HAP-1 (cell line): Measurements from ENCODE around the gene HINT3.
"Not testable (repeated sequence)": the region's sequence is repeated elsewhere in the genome, so short reads cannot be mapped to it uniquely, and the experiment has no call there.

Source experiments
- DNase-seq, 2 experiments: peaks; one replicate each; pipeline ENCODE4 v3.0.0-alpha.2; 2016 to 2020; ENCODE audit warnings: low spot score in 2 of 2
- H3K27me3 ChIP-seq: fragments of 250-450 bp; sonication (Bioruptor Pico); 2 replicates; pipeline ENCODE4 v1.5.1; 2020; ENCODE audit warnings: low read depth, mild to moderate bottlenecking, moderate library complexity
- H3K36me3 ChIP-seq: fragments of 250-450 bp; sonication (Bioruptor Pico); replicated peaks from 2 replicates; pipeline ENCODE4 v1.5.1; 2020; ENCODE audit warnings: mild to moderate bottlenecking
- H3K4me1 ChIP-seq: fragments of 250-450 bp; sonication (Bioruptor Pico); 2 replicates; pipeline ENCODE4 v1.5.1; 2020; ENCODE audit warnings: mild to moderate bottlenecking
- H3K4me3 ChIP-seq: fragments of 250-450 bp; sonication (Bioruptor Pico); 2 replicates; pipeline ENCODE4 v1.5.1; 2020; ENCODE audit warnings: mild to moderate bottlenecking, moderate library complexity
- H3K9me3 ChIP-seq: fragments of 250-450 bp; sonication (Bioruptor Pico); 2 replicates; pipeline ENCODE4 v1.5.1; 2020; ENCODE audit warnings: mild to moderate bottlenecking, moderate library complexity
- in situ Hi-C: fragments of 300-500 bp; cut with MboI; formaldehyde crosslinking; loops from 3 replicates; pipeline ENCODE4 v1.14.3; 2020; ENCODE audit warnings: low sequenced_read_pairs, inconsistent platforms, mixed read lengths

The HINT3 gene

DNA sequence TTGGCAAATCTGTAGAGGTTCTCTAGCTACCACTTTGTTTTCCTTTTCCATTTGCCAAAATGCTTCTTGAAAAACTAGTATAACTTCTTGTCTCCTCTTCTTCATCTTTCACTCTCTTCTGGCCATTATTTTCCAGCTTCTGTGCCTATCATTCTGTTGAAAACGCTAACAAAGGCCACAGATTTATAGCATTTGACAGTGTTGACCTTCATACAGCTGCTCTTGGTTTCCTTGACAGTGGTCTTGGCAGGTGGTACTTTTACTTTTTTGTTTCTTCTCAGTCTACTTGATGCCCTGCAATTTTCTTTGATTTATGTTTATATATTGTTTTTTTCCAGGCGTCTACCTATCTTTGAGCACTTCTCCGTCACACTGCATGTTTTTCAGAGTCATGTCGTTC lies 53.5 kb downstream of the HINT3 start:
- Histone ChIP-seq H3K27me3 (no peaks in the 10 kb centered on the region), H3K4me1 (no peaks in the 10 kb centered on the region), H3K36me3 (peaks cover 66% of the 10 kb centered on the region), H3K4me3 (no peak overlapping the region), H3K9me3 (no peaks in the 10 kb centered on the region)
- in situ Hi-C loops = no loop called here
- no peak for DNase-seq

DNA sequence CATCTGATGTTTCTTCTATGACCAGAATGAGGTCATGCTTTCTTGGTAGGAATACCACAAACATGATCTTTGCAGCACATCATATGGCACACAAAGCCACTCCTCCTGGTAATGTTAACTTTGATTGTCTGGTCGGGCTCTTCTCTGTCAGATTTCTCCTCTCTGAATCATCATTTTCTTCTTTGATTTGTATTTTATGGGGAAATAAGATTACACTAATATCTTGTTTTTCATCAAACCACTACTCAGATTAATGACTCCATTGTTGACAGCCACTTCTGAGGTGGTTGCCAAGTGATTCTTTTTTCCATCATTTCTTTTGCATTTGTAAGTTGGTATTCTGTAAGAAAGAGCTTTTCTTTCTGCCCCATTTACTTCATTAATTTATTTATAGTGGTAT lies 59.3 kb downstream of the HINT3 start:
- no peaks in the 10 kb centered on the region for H3K4me1 ChIP-seq
- no peak for DNase-seq
- H3K27me3 ChIP-seq = no peaks in the 10 kb centered on the region
- in situ Hi-C loops = no loop called here
- peaks cover 56% of the 10 kb centered on the region for H3K36me3 ChIP-seq
- no peak overlapping the region for H3K4me3 ChIP-seq
- H3K9me3 ChIP-seq = no peaks in the 10 kb centered on the region

DNA sequence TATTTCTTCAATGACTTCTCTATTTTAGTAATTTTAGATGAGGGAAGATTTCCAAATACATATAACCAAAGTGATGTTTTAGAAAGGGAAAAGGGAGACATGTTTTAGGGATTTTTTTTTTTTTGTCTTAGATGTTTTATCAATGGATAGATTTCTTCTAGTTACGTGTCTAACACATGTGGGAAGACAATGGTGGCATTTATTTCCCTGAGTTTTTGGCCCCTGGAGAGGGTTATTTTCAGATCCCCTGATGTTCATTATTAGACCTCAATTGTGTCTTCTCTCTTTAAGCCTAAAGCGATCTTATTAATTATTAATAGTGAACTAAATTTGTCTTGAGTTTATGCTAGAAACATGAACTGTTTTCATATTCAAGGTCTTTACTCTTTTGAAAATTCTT lies 60.0 kb downstream of the HINT3 start:
- H3K36me3 ChIP-seq = peaks cover 55% of the 10 kb centered on the region

DNA sequence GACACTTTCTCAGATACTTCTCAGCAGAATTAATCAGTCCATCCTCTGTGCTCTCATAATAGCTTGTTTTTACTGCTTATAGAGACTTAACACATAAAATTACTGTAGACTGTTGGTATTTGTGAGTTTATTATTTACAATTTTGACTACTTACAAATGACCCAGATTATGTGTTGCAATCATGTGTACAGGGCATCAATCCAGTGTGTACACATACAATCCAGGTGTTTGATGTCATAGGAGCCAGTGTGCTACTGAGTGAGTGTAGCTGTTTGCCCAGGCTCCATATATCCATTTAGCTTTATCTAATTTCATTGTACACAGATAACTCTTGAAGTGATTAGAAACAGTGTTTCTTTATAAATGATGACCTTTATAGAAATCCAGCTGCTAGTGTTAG lies 61.1 kb downstream of the HINT3 start:
- H3K9me3 ChIP-seq = no peaks in the 10 kb centered on the region
- no peak overlapping the region for H3K4me3 ChIP-seq
- H3K27me3 ChIP-seq = no peaks in the 10 kb centered on the region
- no peaks in the 10 kb centered on the region for H3K4me1 ChIP-seq
- no peak for DNase-seq
- peaks cover 53% of the 10 kb centered on the region for H3K36me3 ChIP-seq
- in situ Hi-C loops = no loop called here

More for the DNA sequence above, 60.0 kb downstream of the HINT3 start:
- no peaks in the 10 kb centered on the region for H3K4me1 ChIP-seq
- H3K27me3 ChIP-seq = no peaks in the 10 kb centered on the region
- in situ Hi-C loops = no loop called here
- H3K9me3 ChIP-seq = no peaks in the 10 kb centered on the region
- DNase-seq = no peak
- no peak overlapping the region for H3K4me3 ChIP-seq

DNA sequence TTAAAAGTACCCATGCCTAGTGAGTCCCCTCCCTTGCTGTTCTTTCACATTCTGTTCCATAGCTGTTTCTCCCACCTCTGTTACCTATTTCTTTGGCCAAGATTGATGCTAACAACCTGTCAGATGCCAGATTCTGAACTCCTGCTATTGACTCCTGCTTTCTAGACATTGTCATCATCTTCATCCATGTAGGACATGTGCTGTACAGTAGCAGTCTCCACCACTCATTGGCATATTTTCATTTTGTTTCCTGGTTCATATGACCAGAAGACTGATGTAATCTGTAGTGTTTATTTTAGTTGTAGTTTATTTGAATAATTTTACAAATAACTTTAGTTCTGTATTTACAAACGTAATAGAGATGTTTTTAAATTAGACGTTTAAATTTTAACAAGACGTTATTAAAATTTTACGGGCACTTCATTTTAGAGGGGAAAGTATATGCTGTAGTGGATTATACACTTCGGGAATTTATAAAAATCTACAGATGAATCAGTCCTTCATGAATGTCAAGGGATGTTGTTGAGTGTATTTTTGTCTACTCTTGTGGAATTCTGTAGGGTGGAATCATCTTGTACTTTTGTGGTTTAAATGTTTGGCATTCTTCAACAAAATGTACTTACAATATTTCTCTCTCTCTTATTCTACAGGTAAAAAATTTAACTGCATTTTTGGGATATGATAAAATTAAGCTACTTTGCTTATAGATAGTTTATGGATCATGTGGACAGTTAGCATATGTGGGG lies 63.9 kb downstream of the HINT3 start:
- Histone ChIP-seq H3K4me1 (no peaks in the 10 kb centered on the region), H3K9me3 (no peaks in the 10 kb centered on the region), H3K4me3 (no peak overlapping the region), H3K36me3 (peaks cover 42% of the 10 kb centered on the region), H3K27me3 (no peaks in the 10 kb centered on the region)
- no peak for DNase-seq
- in situ Hi-C loops = no loop called here

DNA sequence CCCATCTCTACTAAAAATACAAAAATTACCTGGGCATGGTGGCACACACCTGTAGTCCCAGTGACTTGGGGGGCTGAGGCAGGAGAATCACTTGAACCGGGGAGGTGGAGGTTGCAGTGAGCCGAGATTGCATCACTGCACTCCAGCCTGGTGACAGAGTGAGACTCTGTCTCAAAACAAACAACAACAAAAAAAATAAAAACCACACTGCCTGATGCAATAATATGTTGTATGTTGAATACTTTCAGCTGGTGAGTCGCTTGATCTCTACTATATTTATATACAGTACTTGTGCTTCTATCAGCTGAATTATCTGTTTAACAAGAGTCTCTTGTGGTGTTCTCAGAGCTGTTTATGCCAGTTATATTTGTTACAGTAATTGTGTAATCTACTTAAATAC lies 66.9 kb downstream of the HINT3 start:
- in situ Hi-C loops = not testable (repeated sequence)

DNA sequence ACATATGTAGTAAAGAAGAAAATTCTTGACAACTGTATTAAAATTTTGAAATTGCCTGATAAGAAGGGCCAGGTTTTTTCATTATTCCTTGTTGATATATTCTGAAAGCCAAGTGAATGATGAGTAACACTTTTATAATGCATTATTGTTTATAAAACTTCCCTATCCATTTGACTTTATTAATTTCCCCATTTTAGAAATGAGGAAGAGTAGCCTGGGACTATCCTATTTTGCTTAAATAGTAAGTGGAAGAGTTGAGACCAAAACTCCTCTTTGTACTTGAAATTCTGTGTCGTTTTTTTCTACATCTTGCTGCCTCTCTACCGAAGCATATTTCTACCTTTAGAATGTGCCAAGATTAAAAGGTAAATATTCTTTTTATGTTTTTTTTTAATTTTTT lies 69.4 kb downstream of the HINT3 start:
- Histone ChIP-seq H3K9me3 (no peaks in the 10 kb centered on the region), H3K4me1 (no peaks in the 10 kb centered on the region), H3K36me3 (peaks cover 33% of the 10 kb centered on the region), H3K27me3 (no peaks in the 10 kb centered on the region), H3K4me3 (no peak overlapping the region)
- in situ Hi-C loops = no loop called here
- no peak for DNase-seq

More for the DNA sequence above, 66.9 kb downstream of the HINT3 start:
- DNase-seq, H3K9me3 ChIP-seq, H3K4me1 ChIP-seq, H3K27me3 ChIP-seq, H3K4me3 ChIP-seq: not testable (repeated sequence)
- H3K36me3 ChIP-seq = peaks cover 38% of the 10 kb centered on the region

DNA sequence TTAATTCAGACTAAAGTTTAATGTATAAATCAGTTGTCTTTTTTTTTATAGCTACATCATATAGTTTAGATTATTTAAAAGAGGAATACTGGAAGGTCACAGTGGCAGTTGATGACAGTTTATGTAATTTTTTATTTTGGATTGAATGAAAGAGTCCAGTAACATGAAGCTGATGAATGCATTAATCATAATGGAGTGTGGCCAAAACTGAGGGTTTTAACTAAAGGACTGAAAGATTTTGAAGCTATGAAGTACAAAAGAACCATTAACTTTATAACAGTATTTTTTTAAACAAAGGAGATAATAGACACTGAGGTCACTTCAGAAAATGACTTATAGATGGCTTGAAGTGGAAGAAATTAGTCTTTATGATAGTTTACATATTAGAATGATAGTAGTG lies 71.0 kb downstream of the HINT3 start:
- Histone ChIP-seq H3K9me3 (no peaks in the 10 kb centered on the region), H3K4me3 (no peak overlapping the region), H3K36me3 (peaks cover 24% of the 10 kb centered on the region), H3K27me3 (no peaks in the 10 kb centered on the region), H3K4me1 (no peaks in the 10 kb centered on the region)
- no peak for DNase-seq
- in situ Hi-C loops = no loop called here
